Stimulated activated CD8-positive, alpha-beta memory T cell treated with anti-CD3 and anti-CD28 coated beads, Interleukin-4, amount 100 ng/mL, for 4 hours (primary cell): ENCODE results near the gene CENPC.
A peak's percentile ranks its signal among the peaks of the same experiment; 100 is the strongest.

Source experiments
- DNase-seq, 2 donors: peaks; one replicate each; pipeline ENCODE4 v3.0.0-alpha.2; 2020; ENCODE audit warnings: low read depth in 2 of 2, low spot score in 1 of 2

Gene CENPC, protein sequence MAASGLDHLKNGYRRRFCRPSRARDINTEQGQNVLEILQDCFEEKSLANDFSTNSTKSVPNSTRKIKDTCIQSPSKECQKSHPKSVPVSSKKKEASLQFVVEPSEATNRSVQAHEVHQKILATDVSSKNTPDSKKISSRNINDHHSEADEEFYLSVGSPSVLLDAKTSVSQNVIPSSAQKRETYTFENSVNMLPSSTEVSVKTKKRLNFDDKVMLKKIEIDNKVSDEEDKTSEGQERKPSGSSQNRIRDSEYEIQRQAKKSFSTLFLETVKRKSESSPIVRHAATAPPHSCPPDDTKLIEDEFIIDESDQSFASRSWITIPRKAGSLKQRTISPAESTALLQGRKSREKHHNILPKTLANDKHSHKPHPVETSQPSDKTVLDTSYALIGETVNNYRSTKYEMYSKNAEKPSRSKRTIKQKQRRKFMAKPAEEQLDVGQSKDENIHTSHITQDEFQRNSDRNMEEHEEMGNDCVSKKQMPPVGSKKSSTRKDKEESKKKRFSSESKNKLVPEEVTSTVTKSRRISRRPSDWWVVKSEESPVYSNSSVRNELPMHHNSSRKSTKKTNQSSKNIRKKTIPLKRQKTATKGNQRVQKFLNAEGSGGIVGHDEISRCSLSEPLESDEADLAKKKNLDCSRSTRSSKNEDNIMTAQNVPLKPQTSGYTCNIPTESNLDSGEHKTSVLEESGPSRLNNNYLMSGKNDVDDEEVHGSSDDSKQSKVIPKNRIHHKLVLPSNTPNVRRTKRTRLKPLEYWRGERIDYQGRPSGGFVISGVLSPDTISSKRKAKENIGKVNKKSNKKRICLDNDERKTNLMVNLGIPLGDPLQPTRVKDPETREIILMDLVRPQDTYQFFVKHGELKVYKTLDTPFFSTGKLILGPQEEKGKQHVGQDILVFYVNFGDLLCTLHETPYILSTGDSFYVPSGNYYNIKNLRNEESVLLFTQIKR

DNA sequence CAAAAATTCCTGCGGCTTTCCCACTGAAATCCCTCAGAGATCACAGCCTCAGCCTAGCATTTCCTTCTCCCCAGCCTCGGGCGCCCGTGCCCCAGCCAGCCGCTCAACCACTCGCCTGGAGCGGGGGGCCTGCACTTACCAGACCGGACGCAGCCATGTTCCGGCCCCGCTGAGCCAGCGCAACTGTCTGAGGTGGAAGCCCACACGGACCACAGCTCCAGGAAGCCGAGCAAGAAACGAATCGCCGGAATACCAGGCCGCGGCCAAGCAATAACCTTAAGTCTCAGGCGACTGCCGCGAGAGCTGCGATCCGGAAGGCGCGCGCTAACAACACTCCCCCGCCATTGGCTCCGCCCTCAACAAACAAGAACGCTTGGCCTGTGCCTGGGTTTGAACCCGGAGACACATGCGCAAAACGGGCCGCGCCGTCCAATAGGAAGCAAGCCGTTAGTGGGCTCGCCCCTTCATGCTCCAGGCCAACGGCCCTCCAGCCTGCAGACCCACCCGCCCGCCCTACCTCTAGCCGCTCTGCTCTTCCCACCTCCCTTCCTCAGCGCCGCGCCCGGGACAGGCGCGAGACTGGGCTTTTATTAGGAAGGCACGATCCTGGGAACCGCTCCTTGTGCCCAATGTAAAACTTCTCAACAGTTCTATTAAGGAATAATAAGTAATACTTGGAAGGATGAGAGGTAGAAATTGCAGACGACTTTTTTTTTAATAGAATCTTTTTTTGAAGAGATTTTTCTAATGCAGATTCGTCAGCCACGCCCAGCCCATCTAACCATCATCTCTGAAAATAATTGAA is at the start of gene CENPC:
Gene CENPC, minus strand, starts transcription at position 305 of the 805 bp plus-strand sequence. Its CDS starts 148 bp downstream, at position 157.
- DNase-seq: peak; percentile 81 to 85

DNA sequence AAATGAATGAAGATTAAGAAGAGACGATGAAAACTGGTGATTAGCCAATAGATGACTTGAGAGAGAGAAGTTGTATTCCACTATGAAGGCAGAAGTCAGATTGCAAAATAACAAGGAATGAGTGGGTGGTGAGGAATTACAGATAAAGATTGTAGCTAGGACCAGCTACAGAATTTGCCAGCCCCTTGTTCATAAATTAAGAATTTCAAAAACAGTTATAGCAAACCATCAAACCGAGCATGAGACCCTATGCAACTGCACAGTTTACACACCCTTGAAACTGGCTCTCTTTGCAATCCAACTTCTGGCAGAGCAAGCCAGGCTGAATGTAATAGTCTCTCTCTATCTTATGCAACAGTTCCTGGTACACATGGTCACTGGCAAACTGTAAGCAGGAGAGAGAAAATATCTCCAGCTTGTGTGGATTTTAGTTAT is 48.5 kb upstream of the CENPC start:
- no peak for DNase-seq

DNA sequence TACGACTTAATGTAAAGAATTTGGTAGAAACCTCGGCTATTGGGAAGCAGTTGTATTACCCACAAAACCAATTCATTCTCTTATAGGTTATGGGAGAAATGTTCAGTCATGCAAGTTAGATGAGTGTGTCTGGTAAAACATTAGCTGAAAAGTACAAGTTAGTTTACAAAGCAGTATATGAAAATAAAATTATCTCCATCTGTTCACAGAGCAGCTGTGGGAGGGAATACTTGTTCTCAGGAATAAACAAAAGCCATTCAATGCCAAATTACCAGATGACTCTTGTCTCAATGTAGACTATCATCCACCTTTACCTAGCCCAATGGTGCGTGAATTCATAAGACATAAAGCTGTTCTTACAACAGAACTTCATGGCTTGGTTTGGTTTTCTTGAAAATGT is 41.9 kb upstream of the CENPC start:
- DNase-seq: no peak

DNA sequence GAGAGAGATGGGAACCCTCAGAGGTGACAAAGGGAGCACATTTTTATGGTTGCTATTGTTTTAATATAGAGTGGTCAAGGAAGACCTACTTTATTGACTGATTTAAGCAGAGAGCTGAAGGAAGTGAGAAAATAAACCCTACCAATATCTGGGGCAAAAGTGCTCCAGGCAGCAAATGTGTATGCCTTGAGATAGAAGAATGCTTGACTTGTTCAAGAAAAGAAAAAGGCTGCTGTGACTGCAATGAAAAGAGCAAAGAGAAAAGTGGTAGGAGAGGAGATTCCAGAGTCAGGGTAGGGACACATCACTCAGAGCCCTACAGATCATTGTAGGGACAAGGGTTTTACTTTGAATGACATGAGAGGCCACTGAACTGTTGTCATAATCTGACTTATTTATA is 39.2 kb upstream of the CENPC start:
- DNase-seq: no peak

- no peak for DNase-seq
Measured at GRCh38 chr4:67581913-67582312, 36.6 kb upstream of the CENPC start.

DNA sequence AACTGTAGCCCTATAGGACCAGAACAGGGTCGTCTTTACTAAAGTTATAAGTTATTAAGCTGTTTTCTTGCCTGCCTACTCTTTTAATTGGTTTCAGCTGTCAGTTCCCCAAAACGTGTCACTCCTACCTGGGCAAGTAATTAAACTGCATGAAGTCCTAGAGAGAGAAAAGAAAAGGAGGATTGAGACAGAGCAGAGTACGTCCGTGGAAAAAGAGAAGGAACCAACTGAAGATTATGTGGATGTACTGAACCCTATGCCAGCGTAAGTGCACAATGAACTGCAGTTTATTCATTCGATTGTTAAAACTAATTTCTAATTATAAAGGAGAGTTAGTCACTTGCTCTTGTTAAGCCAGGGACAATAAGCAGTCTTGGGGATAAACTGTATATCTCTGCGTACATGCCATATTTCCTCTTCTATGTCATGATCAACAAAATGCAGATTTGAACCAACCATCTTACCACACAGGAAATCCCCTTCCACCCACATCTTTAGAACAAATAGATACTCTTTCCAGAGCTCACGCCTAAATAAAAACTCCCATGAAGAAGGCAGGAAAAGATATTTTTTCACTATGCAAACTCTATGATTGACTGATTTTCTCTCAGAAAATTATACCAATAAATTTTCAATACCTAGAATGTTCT is 36.0 kb upstream of the CENPC start:
- DNase-seq: no peak

GRCh38 chr4:67580577-67580976 is 35.3 kb upstream of the CENPC start:
- DNase-seq: no peak

GRCh38 chr4:67576538-67576937 is 31.2 kb upstream of the CENPC start:
- DNase-seq: no peak

GRCh38 chr4:67576059-67576466 is 30.8 kb upstream of the CENPC start:
- no peak for DNase-seq

GRCh38 chr4:67575232-67576058 is 30.1 kb upstream of the CENPC start:
- DNase-seq: no peak

DNA sequence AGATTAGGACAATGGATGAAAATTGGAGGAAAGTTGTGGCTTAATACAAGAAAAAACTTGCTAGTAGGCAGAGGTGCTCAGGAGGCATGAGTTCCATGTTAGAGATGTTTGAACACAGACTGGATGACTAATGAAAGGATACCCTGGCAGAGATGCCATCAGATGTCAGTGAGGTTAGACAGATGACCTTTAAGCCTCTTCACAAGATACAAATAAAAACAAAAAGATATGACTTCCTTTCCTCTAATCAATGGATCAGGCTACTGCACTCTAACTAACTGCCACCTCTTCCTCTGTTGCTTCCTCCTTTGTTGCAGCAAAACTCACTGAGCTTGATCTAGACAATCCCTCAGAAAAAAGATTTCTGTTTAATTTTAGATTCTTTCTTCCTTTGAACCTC is 27.9 kb upstream of the CENPC start:
- no peak for DNase-seq

- DNase-seq: no peak
Measured at GRCh38 chr4:67571975-67572374, 26.7 kb upstream of the CENPC start.

- DNase-seq: no peak
Measured at GRCh38 chr4:67570537-67570936, 25.2 kb upstream of the CENPC start.

DNA sequence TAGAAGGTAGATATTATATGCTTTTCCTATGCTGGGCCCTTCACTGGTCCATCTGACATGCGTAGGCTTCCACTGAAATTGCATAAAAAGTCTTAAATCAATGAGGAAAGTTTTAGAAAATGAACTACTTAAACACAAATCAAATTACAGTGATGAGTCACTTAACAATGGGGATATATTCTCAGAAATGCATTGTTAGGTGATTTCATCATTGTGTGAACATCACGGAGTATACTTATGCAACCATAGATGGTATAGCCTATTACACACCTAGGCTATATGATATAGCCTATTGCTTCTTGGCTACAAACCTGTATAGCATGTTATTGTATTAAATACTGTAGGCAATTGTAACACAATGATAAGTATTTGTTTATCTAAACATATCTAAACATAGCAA is 23.5 kb upstream of the CENPC start:
- DNase-seq: no peak

DNA sequence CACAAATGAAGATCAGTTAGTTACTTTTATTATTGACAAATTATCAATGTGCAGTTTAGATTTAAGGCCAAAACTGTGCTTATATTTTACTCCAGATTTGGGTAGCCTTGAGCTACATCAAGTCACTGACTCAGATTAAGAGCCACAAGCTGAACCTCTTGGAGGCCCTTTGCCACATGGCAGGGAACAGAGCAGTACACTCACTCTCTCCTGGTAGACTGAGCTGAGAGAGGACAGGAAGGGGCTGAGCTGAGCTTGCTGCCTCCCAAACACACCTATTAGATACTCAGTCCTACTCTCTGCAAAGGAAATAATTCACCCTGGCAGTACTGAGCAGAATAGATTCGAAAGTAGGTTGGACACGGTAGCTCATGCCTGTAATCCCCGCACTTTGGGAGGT is 21.0 kb upstream of the CENPC start:
- DNase-seq: no peak

DNA sequence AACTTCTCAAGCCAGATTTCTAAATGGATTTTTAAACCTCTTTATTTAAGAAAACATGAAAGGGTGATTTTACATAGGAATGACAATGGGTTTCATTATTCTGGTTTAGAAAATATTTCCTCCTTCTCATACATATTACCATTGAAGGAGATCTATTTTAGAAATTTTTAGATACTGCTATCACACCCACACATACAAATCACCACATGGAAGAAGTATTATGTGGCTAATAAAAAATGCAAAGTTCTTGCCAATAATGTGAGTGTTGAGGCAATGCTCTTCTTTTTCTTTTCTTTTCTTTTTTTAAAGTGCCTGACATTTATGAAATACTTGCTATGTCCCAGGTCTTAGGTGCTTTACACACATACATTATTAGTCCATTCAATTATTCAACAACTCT is 20.0 kb upstream of the CENPC start:
- DNase-seq: no peak

GRCh38 chr4:67558493-67558892 is 13.2 kb upstream of the CENPC start, which contains the start of gene STAP1:
STAP1 (plus strand) TSS chr4:67558727; CDS start chr4:67558810, 83 bp downstream.
- DNase-seq: no peak

GRCh38 chr4:67556436-67556835 is 11.1 kb upstream of the CENPC start:
- DNase-seq: no peak

GRCh38 chr4:67555447-67555846 is 10.1 kb upstream of the CENPC start:
- DNase-seq: no peak

DNA sequence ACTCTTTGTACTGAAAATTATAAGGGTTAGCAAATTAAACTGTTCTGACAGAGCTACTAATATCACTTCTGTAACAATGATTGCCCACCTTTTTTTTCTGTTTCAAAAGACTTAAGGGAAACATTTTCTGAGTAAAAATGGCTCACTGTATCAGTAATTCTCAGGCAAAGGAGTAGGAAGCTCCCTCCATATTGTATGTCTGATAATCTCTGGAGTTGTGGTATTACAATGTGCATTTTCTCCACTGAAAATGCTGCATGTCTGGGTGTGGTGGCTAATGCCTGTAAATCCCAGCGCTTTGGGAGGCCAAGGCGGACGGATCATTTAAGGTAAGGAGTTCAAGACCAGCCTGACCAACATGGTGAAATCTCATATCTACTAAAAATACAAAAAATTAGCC is 8.8 kb upstream of the CENPC start:
- no peak for DNase-seq
